Choroid plexus epithelial cell (primary cell): ENCODE results near the gene SDF4.
"Not testable (repeated sequence)": the region's sequence is repeated elsewhere in the genome, so short reads cannot be mapped to it uniquely, and the experiment has no call there.

Experiments
- DNase-seq: peaks from one replicate; pipeline ENCODE4 v3.0.0-alpha.2; 2010; ENCODE audit warnings: low read depth
- H3K4me3 ChIP-seq: 2 replicates; pipeline ENCODE4 v1.5.1; 2011; ENCODE audit warnings: low read depth, mild to moderate bottlenecking, control low read depth, low read length, moderate library complexity
- TF ChIP-seq, protein P1 (sequence below): conservative IDR thresholded peaks from 2 replicates; pipeline ENCODE4 v1.5.1; 2011; ENCODE audit warnings: low read depth, mild to moderate bottlenecking, control low read depth, inconsistent platforms, low read length, moderate library complexity

Gene SDF4

DNA sequence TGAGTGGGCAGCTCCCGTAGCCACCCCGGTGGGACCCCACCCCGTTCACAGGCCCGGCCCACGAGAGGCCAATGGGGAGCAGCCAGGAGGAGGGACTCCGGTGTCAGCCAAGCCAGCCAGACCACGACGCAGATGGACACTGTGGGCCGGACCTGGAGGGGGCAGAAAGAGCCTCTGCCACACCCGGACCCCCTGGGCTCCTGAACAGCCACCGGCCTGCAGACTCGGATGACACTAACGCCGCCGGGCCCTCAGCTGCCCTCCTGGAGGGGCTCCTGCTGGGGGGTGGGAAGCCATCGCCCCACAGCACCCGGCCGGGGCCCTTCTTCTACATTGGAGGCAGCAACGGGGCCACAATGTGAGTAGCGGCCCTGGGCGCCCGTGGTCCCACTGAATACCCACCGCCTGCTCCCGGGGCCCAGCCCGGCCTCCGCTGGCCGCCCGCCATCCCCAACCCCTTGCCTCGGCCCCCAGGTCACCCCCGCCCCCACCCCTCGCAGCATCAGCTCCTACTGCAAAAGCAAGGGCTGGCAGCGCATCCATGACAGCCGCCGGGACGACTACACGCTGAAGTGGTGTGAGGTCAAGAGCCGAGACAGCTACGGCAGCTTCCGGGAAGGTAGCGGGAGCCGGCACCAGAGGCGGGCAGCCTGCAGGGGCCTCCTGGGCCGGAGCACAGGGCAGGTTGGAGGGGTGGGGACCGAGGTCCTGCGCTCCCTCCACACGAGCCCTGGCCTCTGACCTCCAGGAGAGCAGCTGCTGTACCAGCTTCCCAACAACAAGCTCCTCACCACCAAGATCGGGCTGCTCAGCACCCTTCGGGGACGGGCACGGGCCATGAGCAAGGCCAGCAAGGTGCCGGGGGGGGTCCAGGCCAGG lies 51.6 kb downstream of the SDF4 start:
- no peak for DNase-seq
- TF ChIP-seq, protein P1, sequence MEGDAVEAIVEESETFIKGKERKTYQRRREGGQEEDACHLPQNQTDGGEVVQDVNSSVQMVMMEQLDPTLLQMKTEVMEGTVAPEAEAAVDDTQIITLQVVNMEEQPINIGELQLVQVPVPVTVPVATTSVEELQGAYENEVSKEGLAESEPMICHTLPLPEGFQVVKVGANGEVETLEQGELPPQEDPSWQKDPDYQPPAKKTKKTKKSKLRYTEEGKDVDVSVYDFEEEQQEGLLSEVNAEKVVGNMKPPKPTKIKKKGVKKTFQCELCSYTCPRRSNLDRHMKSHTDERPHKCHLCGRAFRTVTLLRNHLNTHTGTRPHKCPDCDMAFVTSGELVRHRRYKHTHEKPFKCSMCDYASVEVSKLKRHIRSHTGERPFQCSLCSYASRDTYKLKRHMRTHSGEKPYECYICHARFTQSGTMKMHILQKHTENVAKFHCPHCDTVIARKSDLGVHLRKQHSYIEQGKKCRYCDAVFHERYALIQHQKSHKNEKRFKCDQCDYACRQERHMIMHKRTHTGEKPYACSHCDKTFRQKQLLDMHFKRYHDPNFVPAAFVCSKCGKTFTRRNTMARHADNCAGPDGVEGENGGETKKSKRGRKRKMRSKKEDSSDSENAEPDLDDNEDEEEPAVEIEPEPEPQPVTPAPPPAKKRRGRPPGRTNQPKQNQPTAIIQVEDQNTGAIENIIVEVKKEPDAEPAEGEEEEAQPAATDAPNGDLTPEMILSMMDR, result no peak
- H3K4me3 ChIP-seq, result no peak overlapping the region

DNA sequence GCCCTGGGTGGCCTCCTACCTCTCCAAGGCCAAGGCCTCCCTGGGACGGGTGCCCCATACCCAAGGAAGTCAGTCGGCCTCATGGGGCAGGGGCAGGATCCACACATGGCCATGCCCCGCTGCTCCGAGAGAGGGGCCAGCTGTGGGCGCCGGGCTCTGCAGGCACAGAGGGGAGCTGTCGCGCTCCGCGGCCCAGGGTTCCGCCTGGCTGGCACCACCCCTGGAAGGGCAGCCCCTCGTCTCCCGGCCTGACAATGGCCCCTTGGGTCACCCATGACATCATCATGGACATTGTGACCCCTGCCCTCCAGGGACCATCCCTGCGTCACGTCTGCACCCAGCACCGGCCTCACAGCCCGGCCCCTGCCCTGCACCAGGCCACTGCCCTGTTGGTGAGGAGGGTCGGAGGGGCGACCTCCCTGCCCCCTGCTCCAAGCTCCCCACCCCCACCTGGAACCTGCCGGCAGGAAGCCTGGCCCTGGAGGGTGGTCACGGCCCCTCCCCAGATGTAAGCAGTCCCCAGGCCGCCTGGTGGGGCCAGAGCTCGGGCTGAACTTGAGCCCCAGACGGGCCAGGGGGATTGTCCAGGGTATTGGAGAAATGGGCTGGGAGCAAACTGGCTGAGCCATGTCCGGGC lies 52.3 kb downstream of the SDF4 start:
- no peak for DNase-seq
- TF ChIP-seq, protein P1, result no peak
- H3K4me3 ChIP-seq, result no peak overlapping the region

DNA sequence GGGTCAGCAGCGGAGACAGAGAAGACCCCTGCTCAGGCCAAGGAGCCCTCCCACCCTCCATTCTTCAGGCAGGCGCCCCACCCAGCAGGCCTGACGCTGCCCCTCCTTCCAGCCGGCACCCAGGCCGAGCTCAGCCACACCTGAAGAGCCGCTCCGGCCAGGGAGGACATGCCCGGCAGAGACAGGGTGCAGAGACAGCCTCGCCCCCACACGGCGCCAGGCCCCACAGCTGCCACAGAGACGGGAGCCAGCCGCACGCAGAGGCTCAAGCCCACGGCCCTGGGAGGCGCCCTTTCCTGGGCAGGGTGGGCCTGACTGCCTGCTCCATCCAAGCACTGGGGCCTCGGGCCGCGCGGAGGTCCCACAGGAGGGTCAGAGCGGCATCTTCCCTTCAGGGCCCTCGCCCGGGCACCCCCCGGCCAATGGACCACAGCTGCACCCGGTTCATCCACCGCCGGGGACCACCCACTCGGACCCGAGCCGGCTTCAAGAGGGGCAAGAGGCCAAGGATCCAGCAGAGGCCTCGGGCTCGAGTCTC lies 52.9 kb downstream of the SDF4 start:
- no peak overlapping the region for H3K4me3 ChIP-seq
- no peak for DNase-seq
- TF ChIP-seq, protein P1, result no peak

DNA sequence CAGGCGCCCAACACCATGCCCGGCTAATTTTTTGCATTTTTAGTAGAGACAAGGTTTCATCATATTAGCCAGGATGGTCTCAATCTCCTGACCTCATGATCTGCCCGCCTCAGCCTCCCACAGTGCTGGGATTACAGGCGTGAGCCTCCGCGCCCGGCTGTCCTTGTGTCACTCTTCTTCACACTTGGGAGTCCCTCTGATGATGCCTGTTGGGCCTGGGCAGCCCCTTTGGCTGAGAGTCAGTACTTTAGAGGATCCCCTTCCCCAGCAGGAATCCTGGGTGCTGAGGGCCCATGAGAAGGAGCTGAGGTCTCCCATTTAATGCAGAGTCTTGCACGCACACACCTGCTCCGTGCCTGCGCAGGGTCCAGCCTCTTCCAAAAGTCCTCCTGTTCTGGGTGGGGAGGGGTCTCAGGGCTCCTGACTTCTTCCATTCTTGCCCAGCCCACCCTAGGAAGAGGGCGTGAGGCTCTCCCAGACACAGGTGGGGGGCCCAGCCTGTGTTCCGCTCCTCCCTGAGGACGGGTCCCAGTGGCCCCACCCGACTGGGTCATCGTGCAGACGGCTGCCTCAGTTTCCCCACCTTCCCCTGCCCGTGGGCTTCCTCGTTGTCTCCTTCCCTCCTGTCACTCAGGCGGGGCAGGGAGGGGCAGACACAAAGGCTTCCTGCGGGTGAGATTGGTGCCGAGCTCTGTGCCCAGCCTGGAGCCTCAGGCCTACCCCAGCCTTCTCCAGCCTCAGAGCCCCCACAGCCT lies 54.2 kb downstream of the SDF4 start:
- TF ChIP-seq, protein P1, result no peak
- no peak for DNase-seq
- no peak overlapping the region for H3K4me3 ChIP-seq

DNA sequence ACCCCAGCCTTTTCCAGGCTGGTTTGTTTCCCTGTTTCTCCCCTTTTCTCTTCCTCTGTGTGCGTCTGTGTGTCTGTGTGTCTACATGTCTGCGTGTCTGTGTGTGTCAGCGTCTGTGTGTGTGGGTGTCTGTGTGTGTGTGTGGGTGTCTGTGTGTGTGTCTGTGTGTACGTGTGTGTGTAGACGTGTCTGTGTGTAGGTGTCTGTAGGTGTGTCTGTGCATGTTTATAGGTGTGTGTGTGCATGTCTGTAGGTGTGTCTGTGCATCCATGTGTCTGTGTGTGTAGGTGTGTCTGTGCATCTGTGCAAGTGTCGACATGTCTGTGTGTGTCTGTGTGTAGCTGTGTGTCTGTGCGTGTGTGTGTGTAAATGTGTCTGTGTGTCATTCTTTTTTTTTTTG lies 54.9 kb downstream of the SDF4 start:
- no peak overlapping the region for H3K4me3 ChIP-seq
- no peak for DNase-seq
- TF ChIP-seq, protein P1, result no peak

DNA sequence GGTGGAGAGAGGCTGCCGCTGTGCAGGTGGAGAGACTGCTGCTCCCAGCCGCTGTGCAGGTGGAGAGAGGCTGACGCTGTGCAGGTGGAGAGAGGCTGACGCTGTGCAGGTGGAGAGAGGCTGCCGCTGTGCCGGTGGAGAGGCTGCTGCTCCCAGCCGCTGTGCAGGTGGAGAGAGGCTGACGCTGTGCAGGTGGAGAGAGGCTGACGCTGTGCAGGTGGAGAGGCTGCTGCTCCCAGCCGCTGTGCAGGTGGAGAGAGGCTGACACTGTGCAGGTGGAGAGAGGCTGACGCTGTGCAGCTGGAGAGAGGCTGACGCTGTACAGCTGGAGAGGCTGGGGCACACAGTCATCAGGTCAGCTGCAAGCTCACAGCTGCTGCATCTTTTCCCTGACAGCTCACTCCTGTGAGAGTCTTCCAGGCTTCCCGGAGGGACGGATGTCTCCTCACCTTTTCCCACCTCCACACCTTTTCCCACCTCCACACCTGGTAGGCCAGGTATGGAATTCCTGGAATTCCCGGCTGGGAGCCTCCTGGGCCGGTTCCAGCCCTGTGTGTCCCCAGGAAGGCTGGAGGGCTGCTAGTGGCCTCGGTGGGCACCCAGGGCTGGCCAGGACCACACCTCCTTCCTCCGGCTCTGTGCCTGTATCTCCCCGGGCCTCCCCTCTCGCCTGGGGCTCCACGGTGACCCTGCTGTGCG lies 55.6 kb downstream of the SDF4 start:
- not testable (repeated sequence) for H3K4me3 ChIP-seq, DNase-seq
